NCI-H2171 (cell line): ENCODE data around the gene SYNE1.
"Not testable (repeated sequence)": the region's sequence is repeated elsewhere in the genome, so short reads cannot be mapped to it uniquely, and the experiment has no call there.

Experiments
- DNase-seq: peaks from one replicate; lab custom pipeline; 2025; lab: John Stamatoyannopoulos, UW

SYNE1 gene

GRCh38 chr6:152630832-152631231 lies 6.3 kb downstream of the SYNE1 start:
- DNase-seq: no peak

GRCh38 chr6:152625213-152625612 lies 11.9 kb downstream of the SYNE1 start:
- DNase-seq: no peak

- not testable (repeated sequence) for DNase-seq
Observed at GRCh38 chr6:152614776-152615175, 22.4 kb downstream of the SYNE1 start.

DNA sequence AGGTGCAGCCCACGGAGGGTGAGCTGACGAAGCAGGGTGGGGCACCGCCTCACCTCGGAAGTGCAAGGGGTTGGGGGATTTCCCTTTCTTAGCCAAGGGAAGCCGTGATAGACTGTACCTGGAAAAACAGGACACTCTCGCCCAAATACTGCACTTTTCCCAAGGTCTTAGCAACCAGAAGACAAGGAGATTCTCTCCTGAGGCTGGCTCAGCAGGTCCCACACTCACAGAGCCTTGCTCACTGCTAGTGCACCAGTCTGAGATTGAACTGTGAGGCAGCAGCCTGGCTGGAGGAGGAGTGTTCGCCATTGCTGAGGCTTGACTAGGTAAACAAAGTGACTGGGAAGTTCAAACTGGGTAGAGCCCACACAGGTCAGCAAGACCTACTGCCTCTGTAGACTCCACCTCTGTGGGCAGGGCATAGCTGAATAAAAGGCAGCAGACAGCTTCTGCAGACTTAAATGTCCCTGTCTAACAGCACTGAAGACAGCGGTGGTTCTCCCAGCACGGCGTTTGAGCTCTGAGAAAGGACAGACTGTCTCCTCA lies 28.0 kb downstream of the SYNE1 start:
- no peak for DNase-seq

DNA sequence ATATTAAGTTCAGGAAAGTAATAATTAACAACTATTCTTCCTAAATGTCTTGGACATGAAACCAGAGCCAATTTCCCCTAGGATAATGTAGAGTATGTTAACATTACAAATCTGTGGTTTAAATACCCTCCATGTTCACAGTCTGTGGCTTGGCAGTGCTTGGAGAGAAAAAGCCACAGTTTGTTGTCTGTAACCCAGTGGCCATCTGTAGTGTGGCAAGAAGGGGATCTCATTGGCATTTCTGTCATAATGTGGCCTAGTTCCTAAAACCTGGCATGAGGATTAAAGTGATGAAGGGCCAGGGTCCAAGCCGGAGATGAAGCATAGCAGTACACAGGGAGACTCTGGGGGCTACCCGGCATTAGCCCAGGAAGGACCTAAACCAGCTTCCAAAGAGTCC lies 31.2 kb downstream of the SYNE1 start:
- no peak for DNase-seq

GRCh38 chr6:152605342-152605741 lies 31.8 kb downstream of the SYNE1 start:
- no peak for DNase-seq

GRCh38 chr6:152603911-152604310 lies 33.3 kb downstream of the SYNE1 start:
- no peak for DNase-seq

DNA sequence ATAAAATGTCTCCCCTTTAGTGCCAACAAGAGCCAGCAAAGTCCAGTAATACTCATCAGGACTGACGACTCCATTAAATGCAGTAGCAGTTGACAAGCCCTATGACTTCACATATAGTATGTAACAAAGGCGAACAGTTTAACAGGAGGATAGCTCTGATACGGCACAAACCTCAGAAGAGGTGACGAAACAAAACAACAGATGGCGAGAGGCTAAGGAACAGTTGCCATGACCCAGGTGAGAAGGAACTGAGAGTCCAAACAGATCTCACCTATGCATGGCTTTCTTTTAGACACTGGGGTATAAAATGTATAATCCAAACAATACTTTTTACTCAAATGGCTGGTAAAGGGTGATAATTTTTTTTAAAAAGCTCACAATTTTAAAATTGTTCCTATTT lies 37.1 kb downstream of the SYNE1 start:
- no peak for DNase-seq

- DNase-seq: no peak
Observed at GRCh38 chr6:152598901-152599537, 38.1 kb downstream of the SYNE1 start.

- DNase-seq: no peak
Observed at GRCh38 chr6:152598421-152598820, 38.7 kb downstream of the SYNE1 start.

GRCh38 chr6:152596726-152597125 lies 40.4 kb downstream of the SYNE1 start:
- no peak for DNase-seq

DNA sequence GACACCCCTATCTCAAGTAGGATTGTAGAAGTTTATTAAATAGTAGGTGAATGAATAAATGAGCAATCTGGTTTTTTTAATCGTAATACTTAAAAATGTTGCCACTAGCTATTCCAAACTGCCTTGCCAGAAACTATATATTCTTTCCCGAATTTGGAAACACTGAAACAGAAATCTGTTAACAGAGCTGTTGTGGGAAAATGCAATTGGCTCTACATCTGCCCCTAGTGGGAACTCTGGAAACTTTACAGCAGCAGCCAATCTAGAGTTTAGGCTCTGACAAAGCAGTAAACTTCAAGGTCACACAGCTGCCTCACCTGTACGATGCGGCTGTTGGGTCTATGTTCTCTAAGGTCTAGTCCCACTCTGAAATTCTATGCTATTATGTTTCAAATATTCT lies 41.7 kb downstream of the SYNE1 start:
- no peak for DNase-seq

GRCh38 chr6:152594701-152595100 lies 42.5 kb downstream of the SYNE1 start:
- no peak for DNase-seq

DNA sequence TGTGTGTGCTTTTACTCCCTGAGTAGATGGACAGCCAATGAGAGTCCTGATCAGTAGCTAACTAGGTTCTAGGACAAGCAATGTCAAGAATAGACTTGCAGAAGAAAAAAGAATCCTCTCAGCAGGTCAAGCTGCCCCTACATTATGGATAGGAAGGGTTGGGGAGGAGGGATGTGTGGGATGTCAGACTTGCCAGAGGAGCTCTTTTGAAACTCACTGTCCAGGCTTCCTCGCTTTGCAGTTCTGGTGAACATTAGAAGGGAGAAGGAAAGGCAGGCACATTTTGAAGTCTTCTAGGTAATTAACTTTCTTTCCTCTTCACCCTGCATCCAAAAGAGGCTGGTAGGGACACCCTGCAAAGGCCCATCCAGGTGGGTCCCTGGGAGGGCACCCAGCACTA lies 48.7 kb downstream of the SYNE1 start:
- no peak for DNase-seq

DNA sequence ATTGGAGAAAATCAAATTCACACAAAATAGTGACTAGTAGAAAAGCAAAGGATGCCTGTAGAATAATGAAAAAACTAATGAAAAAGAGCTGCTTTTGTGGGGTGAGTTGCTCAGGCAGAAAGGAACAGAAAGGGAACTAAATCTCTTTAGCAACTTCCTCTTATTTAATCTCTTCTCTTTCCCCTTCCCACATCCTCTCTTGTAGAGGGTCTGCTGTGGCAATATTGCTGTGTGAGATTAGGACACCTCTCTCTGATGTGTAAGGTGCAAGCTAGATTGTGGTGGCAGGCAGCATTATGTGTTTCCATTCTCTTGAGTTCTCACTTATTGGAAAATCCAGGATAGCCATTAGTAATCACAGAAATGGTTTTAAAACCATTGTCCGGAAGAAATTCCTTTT lies 49.7 kb downstream of the SYNE1 start:
- DNase-seq: no peak

DNA sequence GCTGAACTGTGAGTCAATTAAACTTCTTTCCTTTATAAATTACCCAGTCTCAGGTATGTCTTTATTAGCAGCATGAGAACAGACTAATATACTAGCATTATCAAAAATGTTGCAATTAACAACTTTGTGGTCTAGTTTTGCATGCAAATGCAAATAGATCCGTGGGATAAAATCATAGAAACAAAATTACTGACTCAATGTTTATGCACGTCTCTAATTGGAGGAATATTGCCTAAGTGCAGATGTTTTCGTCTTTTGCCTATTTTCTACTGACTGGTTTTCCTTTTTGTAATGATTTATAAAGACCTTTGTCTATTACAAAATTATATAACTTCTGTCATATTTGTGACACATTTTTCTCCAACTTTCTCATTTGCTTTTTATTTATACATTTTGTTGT lies 51.9 kb downstream of the SYNE1 start:
- DNase-seq: no peak

- DNase-seq: no peak
Observed at GRCh38 chr6:152583888-152584287, 53.3 kb downstream of the SYNE1 start.

DNA sequence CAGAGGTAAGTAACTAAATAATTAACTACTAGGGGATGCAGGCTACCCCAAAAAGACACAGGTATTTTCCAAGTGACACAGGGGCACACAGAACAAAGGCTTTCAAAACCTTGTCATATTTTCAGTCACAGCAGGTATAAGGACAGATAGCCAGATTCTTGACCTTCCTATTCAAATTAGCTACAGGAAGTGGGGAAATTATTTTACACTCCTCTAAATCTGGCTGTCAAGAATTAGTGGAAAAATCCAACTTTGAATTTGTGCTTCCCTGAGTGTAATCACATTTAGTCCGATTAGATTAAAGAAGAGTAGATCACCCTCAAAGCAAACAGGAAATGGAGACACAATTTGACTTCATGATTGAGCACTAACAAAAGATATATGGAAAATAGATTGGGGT lies 60.6 kb downstream of the SYNE1 start:
- no peak for DNase-seq

GRCh38 chr6:152575621-152576150 lies 61.5 kb downstream of the SYNE1 start:
- DNase-seq: no peak

GRCh38 chr6:152575161-152575560 lies 62.0 kb downstream of the SYNE1 start:
- DNase-seq: no peak

GRCh38 chr6:152573762-152574161 lies 63.4 kb downstream of the SYNE1 start:
- no peak for DNase-seq

DNA sequence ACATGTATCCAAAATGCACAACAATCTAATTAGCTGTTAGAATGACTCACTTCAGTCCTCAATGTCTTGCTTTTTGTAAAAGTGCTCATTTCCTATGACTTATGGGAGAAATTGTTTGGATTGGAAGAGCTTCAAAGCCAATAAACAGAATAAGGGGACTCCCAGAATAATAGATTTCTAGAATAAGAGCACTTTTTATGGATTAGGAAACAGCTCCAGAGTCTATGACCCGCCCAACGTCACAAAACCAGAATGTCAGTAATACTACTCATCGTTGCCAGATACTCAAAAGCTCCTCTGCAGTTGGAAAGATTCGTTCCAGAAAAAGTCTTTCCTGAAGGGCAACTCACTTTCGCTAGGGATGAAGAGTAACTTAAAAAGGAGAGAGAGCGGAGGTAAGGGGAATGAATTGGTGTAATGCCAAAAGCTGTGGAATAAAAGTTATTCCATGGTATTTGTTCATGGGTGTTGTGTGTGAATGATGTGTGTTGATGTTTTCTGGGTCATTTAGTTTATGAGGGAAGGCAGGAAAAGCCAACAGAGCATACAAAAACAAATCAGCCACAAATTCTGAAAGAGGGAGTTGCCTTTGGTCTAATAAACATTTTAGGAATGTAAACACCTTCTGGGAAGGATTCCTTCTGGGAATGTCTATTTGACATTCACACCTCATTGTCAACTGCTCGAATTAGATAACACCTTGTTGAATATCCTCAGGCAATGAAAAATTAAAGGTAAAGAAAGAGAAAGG lies 64.6 kb downstream of the SYNE1 start:
- DNase-seq: no peak

GRCh38 chr6:152571943-152572337 lies 65.2 kb downstream of the SYNE1 start:
- no peak for DNase-seq
